GM21576 (cell line): ENCODE data around the gene KRT79.

Source experiments
- ATAC-seq: cut with Tn5 transposase; IDR thresholded peaks from one replicate; pipeline ENCODE4 v1.9.1; 2021; ENCODE audit warnings: mild to moderate bottlenecking, moderate library complexity; ENCODE audit not compliant: unreplicated experiment

KRT79 gene

GRCh38 chr12:52774629-52775250, 59.4 kb downstream of the KRT79 start:
- no peak for ATAC-seq

- no peak for ATAC-seq
Measured at GRCh38 chr12:52772772-52773171, 61.3 kb downstream of the KRT79 start.

GRCh38 chr12:52772188-52772587, 61.9 kb downstream of the KRT79 start:
- ATAC-seq, result no peak

DNA sequence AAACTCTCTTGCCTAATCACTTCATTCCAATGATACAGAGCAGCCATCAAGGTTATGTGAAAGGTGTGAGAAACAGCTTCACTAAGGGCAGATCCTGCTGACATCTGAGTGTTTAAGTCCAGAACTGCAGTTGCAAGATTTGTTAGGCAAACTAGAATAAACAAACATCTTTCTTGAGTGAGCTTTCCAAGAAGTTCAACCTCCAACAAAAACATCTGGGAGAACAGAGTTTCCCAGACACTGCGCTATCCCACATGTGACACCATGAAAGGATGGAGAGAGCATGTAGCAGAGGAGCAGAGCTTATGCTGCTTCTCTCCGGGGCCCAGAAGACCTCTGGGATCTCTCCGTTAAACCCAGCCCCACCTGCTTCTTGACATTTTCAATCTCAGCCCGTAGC, 62.6 kb downstream of the KRT79 start:
- ATAC-seq, result no peak
